Measurements from ENCODE around the gene CHCHD3.

- TF ChIP-seq ZFX (CRISPR knock-in tag; IDR thresholded peaks at IDR 0.05) (no peak), CBFA2T2 (conservative IDR thresholded peaks at IDR 0.05) (peak; percentile 81), SP1 (CRISPR knock-in tag; IDR thresholded peaks at IDR 0.05) (no peak), ZSCAN29 (IDR thresholded peaks at IDR 0.05) (no peak), CREM (IDR thresholded peaks at IDR 0.05; ENCODE audit: low read depth) (no peak), TAF1 (IDR thresholded peaks at IDR 0.05; ENCODE audit: control insufficient read depth, extremely low read depth, insufficient read depth, low read length, severe bottlenecking) (no peak), MAFK (IDR thresholded peaks at IDR 0.05; ENCODE audit: low read length) (no peak), ZC3H8 (IDR thresholded peaks at IDR 0.05) (no peak), BDP1 (IDR thresholded peaks at IDR 0.05; ENCODE audit: insufficient read depth, insufficient read length) (no peak), BRF1 (IDR thresholded peaks at IDR 0.05; ENCODE audit: borderline replicate concordance, extremely low read depth, insufficient read length) (no peak)
These were observed 39.4 kb upstream of the CHCHD3 start for GRCh38 chr7:133121175-133121844.

Measured in K562 (cell line).